ENCODE measurements around the gene DEPDC4.

The DEPDC4 gene

GRCh38 chr12:100258127-100258526 is 8.8 kb downstream of the DEPDC4 start:
- Histone ChIP-seq H3K4me1 (ENCODE audit: insufficient read depth, low read length, severe bottlenecking) (no peaks in the 10 kb centered on the region), H3K27me3 (ENCODE audit: insufficient read depth, low read length) (no peaks in the 10 kb centered on the region), H3K4me2 (ENCODE audit: low read length) (no peak overlapping the region), H2AFZ (ENCODE audit: low read length) (no peak overlapping the region), H3K9me3 (ENCODE audit: low read length) (no peaks in the 10 kb centered on the region), H3K27ac (ENCODE audit: low read depth, low read length, poor library complexity, severe bottlenecking) (no peak overlapping the region), H3F3A (ENCODE audit: insufficient read depth, low read length) (no peaks in the 10 kb centered on the region; the same call in 1 of the 2 replicates), H3K79me2 (ENCODE audit: insufficient read depth, low read length) (no peaks in the 10 kb centered on the region), H4K20me1 (ENCODE audit: insufficient read depth, low read length) (no peaks in the 10 kb centered on the region), H3K4me3 (ENCODE audit: low read depth, low read length, poor library complexity, severe bottlenecking) (no peak overlapping the region), H3K9ac (ENCODE audit: low read length) (no peak overlapping the region), H3K36me3 (ENCODE audit: insufficient read depth, low read length) (no peaks in the 10 kb centered on the region), H3K9me2 (ENCODE audit: low read depth, low read length) (no peaks in the 10 kb centered on the region)
- TF ChIP-seq CTCF (IDR thresholded peaks at IDR 0.05; ENCODE audit: low read length) (no peak), EZH2 (IDR thresholded peaks at IDR 0.05; ENCODE audit: borderline replicate concordance, low read length) (no peak)

GRCh38 chr12:100254876-100255275 is 12.0 kb downstream of the DEPDC4 start:
- Histone ChIP-seq H3K27ac (ENCODE audit: low read depth, low read length, poor library complexity, severe bottlenecking) (no peak overlapping the region), H4K20me1 (ENCODE audit: insufficient read depth, low read length) (no peaks in the 10 kb centered on the region), H3K36me3 (ENCODE audit: insufficient read depth, low read length) (no peaks in the 10 kb centered on the region), H3K9me2 (ENCODE audit: low read depth, low read length) (no peaks in the 10 kb centered on the region), H3K9me3 (ENCODE audit: low read length) (no peaks in the 10 kb centered on the region), H3K9ac (ENCODE audit: low read length) (no peak overlapping the region), H3K4me1 (ENCODE audit: insufficient read depth, low read length, severe bottlenecking) (no peaks in the 10 kb centered on the region), H3K27me3 (ENCODE audit: insufficient read depth, low read length) (no peaks in the 10 kb centered on the region), H3K4me2 (ENCODE audit: low read length) (no peak overlapping the region), H3K79me2 (ENCODE audit: insufficient read depth, low read length) (no peaks in the 10 kb centered on the region), H2AFZ (ENCODE audit: low read length) (no peak overlapping the region), H3K4me3 (ENCODE audit: low read depth, low read length, poor library complexity, severe bottlenecking) (no peak overlapping the region), H3F3A (ENCODE audit: insufficient read depth, low read length) (no peaks in the 10 kb centered on the region; the same call in 1 of the 2 replicates)
- TF ChIP-seq CTCF (IDR thresholded peaks at IDR 0.05; ENCODE audit: low read length) = no peak
- no peak for TF ChIP-seq EZH2 (IDR thresholded peaks at IDR 0.05; ENCODE audit: borderline replicate concordance, low read length)

GRCh38 chr12:100253437-100253836 is 13.4 kb downstream of the DEPDC4 start:
- Histone ChIP-seq H3K9ac (ENCODE audit: low read length) (no peak overlapping the region), H3K9me3 (ENCODE audit: low read length) (no peaks in the 10 kb centered on the region), H2AFZ (ENCODE audit: low read length) (no peak overlapping the region), H3K27me3 (ENCODE audit: insufficient read depth, low read length) (no peaks in the 10 kb centered on the region), H3F3A (ENCODE audit: insufficient read depth, low read length) (no peaks in the 10 kb centered on the region; the same call in 1 of the 2 replicates), H4K20me1 (ENCODE audit: insufficient read depth, low read length) (no peaks in the 10 kb centered on the region), H3K4me1 (ENCODE audit: insufficient read depth, low read length, severe bottlenecking) (no peaks in the 10 kb centered on the region), H3K9me2 (ENCODE audit: low read depth, low read length) (no peaks in the 10 kb centered on the region), H3K27ac (ENCODE audit: low read depth, low read length, poor library complexity, severe bottlenecking) (no peak overlapping the region), H3K4me2 (ENCODE audit: low read length) (no peak overlapping the region), H3K36me3 (ENCODE audit: insufficient read depth, low read length) (no peaks in the 10 kb centered on the region), H3K79me2 (ENCODE audit: insufficient read depth, low read length) (no peaks in the 10 kb centered on the region), H3K4me3 (ENCODE audit: low read depth, low read length, poor library complexity, severe bottlenecking) (no peak overlapping the region)
- TF ChIP-seq CTCF (IDR thresholded peaks at IDR 0.05; ENCODE audit: low read length) (no peak), EZH2 (IDR thresholded peaks at IDR 0.05; ENCODE audit: borderline replicate concordance, low read length) (no peak)
